ENCODE measurements around the gene ALS2.
"Not testable (repeated sequence)": the region's sequence is repeated elsewhere in the genome, so short reads cannot be mapped to it uniquely, and the experiment has no call there.

ALS2 gene

GRCh38 chr2:201678401-201678800 lies 102.3 kb downstream of the ALS2 start:
- in situ Hi-C loops (cut with MboI; ENCODE audit: low sequenced_read_pairs): no loop called here

GRCh38 chr2:201675454-201675853 lies 105.3 kb downstream of the ALS2 start:
- in situ Hi-C loops (cut with MboI; ENCODE audit: low sequenced_read_pairs): no loop called here

- in situ Hi-C loops (cut with MboI; ENCODE audit: low sequenced_read_pairs): no loop called here
Measured at GRCh38 chr2:201674794-201675193, 105.9 kb downstream of the ALS2 start.

- in situ Hi-C loops (cut with MboI; ENCODE audit: low sequenced_read_pairs): no loop called here
Measured at GRCh38 chr2:201674298-201674697, 106.4 kb downstream of the ALS2 start.

GRCh38 chr2:201673546-201673945 lies 107.2 kb downstream of the ALS2 start:
- in situ Hi-C loops (cut with MboI; ENCODE audit: low sequenced_read_pairs): no loop called here

- in situ Hi-C loops (cut with MboI; ENCODE audit: low sequenced_read_pairs): not testable (repeated sequence)
Measured at GRCh38 chr2:201671205-201671604, 109.5 kb downstream of the ALS2 start.

GRCh38 chr2:201669865-201670264 lies 110.9 kb downstream of the ALS2 start:
- in situ Hi-C loops (cut with MboI; ENCODE audit: low sequenced_read_pairs): no loop called here

- in situ Hi-C loops (cut with MboI; ENCODE audit: low sequenced_read_pairs): no loop called here
Measured at GRCh38 chr2:201668402-201668910, 112.3 kb downstream of the ALS2 start.

- in situ Hi-C loops (cut with MboI; ENCODE audit: low sequenced_read_pairs): no loop called here
Measured at GRCh38 chr2:201664334-201664733, 116.4 kb downstream of the ALS2 start.

- in situ Hi-C loops (cut with MboI; ENCODE audit: low sequenced_read_pairs): no loop called here
Measured at GRCh38 chr2:201661366-201661765, 119.4 kb downstream of the ALS2 start.

GRCh38 chr2:201660293-201660895 lies 120.3 kb downstream of the ALS2 start:
- in situ Hi-C loops (cut with MboI; ENCODE audit: low sequenced_read_pairs): no loop called here

GRCh38 chr2:201656740-201657139 lies 124.0 kb downstream of the ALS2 start:
- in situ Hi-C loops (cut with MboI; ENCODE audit: low sequenced_read_pairs): no loop called here

GRCh38 chr2:201656102-201656501 lies 124.6 kb downstream of the ALS2 start:
- in situ Hi-C loops (cut with MboI; ENCODE audit: low sequenced_read_pairs): no loop called here

- in situ Hi-C loops (cut with MboI; ENCODE audit: low sequenced_read_pairs): no loop called here
Measured at GRCh38 chr2:201654616-201655384, 125.9 kb downstream of the ALS2 start.

- in situ Hi-C loops (cut with MboI; ENCODE audit: low sequenced_read_pairs): no loop called here
Measured at GRCh38 chr2:201653221-201653620, 127.5 kb downstream of the ALS2 start.
